Measurements from ENCODE around the gene ELAVL2.

DNA sequence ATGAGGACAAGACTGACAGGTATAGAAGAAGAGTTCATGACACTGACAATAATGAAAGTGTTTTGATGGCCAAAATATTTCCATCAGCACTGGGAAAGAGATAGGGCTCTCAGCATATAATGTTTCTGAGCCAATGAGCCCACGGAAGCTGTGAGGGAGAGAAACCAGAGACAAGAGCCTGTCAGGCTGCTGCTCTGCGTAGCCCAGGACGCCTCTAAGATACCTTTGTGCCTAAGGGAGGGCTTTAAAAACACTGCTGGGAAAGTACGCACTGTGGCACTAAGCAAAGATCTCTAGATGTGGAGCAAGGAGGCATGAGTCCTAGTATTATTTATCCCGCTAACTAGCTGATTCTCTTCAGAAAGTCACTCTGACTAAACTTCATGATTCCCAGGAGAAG lies 11.0 kb upstream of the ELAVL2 start:
- TF ChIP-seq, protein P1, sequence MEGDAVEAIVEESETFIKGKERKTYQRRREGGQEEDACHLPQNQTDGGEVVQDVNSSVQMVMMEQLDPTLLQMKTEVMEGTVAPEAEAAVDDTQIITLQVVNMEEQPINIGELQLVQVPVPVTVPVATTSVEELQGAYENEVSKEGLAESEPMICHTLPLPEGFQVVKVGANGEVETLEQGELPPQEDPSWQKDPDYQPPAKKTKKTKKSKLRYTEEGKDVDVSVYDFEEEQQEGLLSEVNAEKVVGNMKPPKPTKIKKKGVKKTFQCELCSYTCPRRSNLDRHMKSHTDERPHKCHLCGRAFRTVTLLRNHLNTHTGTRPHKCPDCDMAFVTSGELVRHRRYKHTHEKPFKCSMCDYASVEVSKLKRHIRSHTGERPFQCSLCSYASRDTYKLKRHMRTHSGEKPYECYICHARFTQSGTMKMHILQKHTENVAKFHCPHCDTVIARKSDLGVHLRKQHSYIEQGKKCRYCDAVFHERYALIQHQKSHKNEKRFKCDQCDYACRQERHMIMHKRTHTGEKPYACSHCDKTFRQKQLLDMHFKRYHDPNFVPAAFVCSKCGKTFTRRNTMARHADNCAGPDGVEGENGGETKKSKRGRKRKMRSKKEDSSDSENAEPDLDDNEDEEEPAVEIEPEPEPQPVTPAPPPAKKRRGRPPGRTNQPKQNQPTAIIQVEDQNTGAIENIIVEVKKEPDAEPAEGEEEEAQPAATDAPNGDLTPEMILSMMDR (IDR thresholded peaks at IDR 0.05), result no peak
- no peak for TF ChIP-seq POLR2A (IDR thresholded peaks at IDR 0.05)

Measured in Peyer's patch (tissue), 4 donors.